GM21515 (cell line): ENCODE results near the gene UNC45A.

Experiments
- ATAC-seq: cut with Tn5 transposase; IDR thresholded peaks from one replicate; pipeline ENCODE4 v1.9.1; 2021; ENCODE audit not compliant: unreplicated experiment

The UNC45A gene

DNA sequence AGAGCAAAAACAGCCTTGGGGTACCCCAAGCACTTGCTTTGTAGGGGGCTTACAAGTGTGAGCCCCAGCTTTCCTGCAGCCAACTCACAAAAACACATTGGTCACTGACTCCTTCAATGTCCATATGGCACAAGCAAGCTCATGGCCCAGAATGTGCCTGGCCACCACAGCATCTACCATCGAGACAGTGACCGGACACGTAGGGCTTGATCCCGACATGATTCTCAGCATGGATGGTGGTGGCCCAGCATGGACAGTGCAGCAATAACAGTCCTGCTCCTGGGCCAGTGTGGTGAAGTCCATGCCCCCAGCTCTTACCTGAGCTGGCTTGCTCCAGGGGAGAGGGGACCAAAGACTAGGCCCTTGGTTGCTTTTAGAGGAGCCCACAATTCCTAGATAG, 6.0 kb downstream of the UNC45A start:
- ATAC-seq = no peak

GRCh38 chr15:90942354-90943120, 7.5 kb downstream of the UNC45A start:
- ATAC-seq = no peak

- ATAC-seq = no peak
These were observed 10.0 kb downstream of the UNC45A start for GRCh38 chr15:90945091-90945490.

DNA sequence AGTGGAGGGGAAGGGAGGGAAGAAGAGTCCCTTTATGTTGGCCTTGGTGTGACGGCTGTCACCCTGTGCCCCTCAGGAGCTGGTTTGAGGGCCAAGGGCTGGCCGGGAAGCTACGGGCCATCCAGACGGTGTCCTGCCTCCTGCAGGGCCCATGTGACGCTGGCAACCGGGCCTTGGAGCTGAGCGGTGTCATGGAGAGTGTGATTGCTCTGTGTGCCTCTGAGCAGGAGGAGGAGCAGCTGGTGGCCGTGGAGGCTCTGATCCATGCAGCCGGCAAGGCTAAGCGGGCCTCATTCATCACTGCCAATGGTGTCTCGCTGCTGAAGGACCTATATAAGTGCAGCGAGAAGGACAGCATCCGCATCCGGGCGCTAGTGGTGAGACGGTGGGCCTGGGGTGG, 11.5 kb downstream of the UNC45A start:
- ATAC-seq = no peak

DNA sequence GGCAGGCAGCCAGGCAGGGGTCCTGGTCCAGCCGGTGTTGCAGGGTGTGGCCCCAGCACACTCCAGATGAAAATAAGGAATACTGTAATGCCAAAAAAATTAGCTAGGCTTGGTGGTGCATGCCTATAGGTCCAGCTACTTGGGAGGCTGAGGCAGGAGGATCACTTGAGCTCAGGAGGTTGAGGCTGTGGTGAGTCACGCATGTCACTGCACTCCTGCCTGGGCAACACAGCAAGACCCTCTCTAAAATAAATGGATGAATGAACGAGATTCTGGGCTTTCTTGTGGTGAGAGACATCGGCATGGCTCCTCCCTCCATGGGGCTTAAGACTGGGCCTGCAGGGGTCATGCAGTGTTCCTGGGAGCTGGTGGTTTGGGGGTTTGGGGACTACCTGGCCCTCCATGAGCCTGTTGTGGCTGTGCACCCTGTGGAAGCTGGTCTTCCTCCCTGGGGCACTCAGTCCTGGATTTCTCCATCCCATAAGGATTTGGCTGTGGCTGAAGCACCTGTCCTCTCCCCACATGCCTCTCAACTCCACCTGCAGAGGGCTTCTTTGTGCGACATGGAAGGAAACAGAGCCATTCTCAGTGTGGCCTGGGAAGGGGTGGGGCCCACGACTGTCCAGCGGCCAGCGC, 12.0 kb downstream of the UNC45A start:
- ATAC-seq = no peak

- no peak for ATAC-seq
These were observed 12.7 kb downstream of the UNC45A start for GRCh38 chr15:90947577-90948357.

DNA sequence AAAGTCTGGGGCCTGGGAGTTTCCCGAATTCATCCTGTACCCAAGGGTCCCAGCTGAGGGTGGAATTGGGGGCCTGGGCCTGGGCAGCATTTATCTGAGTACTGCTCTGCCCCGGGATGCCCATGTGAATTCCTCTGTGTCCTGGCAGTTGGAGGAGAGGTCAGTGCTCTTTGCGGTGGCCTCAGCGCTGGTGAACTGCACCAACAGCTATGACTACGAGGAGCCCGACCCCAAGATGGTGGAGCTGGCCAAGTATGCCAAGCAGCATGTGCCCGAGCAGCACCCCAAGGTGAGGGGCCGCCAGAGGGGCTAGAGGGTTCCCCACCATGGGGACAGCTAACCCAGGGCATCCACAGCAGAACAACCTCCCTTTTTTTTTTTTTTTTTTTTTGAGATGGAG, 13.4 kb downstream of the UNC45A start:
- no peak for ATAC-seq

GRCh38 chr15:90949979-90950675, 15.0 kb downstream of the UNC45A start:
- no peak for ATAC-seq

GRCh38 chr15:90950676-90951075, 15.6 kb downstream of the UNC45A start:
- ATAC-seq = no peak

DNA sequence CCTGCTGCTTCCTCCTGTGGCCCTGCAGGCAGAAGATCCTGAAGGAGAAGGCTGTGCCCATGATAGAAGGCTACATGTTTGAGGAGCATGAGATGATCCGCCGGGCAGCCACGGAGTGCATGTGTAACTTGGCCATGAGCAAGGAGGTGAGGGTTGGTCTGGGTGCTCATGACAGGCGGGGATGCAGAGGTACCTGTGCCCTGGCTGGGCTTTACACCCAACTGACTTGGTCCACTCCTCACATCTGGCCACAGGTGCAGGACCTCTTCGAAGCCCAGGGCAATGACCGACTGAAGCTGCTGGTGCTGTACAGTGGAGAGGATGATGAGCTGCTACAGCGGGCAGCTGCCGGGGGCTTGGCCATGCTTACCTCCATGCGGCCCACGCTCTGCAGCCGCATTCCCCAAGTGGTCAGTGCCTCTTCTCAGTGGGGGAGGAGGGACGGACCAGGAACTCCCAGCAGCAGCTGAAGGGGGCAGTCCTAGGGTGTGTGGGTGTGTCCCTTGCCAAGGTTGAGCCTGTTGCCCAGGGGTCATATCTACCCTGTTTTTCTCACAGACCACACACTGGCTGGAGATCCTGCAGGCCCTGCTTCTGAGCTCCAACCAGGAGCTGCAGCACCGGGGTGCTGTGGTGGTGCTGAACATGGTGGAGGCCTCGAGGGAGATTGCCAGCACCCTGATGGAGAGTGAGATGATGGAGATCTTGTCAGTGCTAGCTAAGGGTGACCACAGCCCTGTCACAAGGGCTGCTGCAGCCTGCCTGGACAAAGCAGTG, 18.0 kb downstream of the UNC45A start:
- ATAC-seq = no peak

DNA sequence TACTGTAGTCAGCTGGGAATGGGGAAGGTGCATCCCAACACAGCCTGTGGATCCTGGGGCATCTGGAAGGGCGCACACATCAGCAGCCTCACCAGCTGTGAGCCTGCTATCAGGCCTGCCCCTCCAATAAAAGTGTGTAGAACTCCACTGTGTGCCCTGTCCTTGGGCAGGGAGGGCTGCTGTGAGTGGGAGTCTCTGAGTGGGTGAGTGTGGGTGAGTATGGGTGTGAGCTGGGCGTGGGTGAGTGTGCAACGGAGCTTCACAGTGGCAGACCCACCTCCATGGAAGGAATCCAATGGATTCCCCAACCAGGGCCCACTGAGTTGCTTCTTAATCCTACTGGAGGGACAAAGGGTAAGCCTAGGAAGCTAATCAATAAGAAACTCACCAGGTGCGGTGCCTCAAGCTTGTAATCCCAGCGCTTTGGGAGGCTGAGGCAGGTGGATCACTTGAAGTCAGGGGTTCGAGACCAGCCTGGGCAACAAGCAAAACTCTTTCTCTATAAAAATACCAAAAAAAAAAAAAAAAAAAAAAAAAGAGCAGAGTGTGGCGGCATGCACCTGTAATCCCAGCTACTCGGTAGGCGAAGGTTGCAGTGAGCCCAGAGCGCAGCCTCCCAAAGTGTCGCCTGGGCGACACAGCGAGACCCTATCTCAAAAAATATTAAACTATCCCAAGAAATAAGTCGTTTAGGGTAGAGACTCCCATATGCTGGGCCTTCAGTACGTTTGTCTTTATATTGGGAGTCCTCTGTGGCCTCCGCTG, 19.0 kb downstream of the UNC45A start:
- ATAC-seq = no peak

DNA sequence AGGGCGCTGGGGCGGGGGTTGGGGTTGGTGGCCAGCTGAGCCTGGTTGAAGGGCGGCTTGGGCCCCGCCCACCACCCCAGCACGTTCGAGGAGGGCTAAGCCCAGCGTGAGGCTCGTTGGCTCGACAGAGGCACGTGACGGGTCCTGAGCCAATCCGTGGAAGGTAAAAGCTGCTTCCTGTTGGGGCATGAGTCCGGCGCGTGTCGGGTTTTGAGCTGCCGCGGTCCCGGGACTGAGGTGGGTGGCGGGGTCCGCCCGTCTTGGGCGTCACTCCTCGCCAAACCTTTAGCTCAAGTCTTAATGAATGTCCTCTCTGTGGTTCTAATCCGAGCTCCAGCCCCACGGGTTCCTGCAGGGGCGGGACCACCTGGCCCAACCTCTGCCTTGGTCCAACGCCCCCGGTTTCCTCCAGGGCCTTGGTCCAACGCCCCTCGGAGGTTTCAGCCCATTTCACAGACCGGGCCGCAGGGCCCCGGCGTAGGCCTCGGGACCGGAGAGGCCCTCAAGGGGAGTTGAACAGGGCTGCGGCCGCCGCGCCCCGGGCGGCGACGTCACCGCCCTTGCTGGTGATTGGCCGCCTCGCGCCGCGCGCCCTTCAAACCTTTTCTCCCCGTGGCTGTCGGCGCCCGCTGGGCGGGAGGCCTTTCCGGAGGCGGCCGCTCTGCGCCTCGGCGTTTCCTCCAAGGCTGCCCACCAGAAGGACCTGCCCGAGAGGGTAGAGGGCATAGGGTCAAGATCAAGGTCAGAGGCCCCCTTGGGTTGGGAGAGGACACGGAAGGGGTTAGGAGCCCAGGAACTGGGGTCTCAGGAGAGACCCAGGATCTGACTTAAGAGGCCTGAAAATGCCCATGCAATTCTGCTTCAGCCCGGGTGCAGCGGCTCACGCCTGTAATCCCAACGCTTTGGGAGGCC, 19.9 kb downstream of the UNC45A start, which contains the start of gene RCCD1:
Gene RCCD1, plus strand, starts transcription at position 173 of the 912 bp plus-strand sequence. CDS start 1,851 bp downstream, outside the sequence.
- peak; percentile 92 for ATAC-seq

GRCh38 chr15:90955624-90956273, 20.7 kb downstream of the UNC45A start:
- no peak for ATAC-seq

DNA sequence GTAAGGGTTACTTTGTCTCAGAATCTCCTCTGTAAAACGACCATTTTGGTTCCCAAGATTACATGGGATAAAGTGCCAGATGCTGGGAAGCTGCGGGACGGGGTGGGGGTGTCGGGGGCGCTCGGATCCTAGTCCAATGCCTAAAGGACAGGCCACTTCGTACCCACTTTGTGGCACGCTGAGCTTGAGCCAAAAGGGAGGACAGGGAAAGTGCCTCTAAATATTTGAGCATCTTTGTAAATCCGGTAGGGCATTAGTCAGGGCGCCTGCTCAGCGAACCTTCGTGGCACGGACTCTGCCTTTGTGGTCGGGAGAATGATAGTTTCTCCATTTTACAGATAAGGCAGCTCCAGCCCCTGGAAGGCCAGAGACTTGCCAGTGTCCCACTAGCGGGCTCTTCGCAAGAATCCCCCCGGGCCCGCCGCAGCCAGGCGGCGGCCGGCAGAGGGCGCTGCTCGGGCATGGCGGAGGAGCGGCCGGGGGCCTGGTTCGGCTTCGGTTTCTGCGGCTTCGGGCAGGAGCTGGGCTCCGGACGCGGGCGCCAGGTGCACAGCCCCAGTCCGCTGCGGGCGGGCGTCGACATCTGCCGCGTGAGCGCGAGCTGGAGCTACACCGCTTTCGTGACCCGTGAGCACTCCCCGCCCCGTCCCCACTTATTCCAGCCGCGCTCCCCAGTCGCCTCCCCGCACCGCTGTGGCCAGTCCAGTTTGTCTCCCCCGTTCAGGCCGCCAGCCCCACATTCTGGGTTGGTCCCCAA, 21.4 kb downstream of the UNC45A start:
- no peak for ATAC-seq

DNA sequence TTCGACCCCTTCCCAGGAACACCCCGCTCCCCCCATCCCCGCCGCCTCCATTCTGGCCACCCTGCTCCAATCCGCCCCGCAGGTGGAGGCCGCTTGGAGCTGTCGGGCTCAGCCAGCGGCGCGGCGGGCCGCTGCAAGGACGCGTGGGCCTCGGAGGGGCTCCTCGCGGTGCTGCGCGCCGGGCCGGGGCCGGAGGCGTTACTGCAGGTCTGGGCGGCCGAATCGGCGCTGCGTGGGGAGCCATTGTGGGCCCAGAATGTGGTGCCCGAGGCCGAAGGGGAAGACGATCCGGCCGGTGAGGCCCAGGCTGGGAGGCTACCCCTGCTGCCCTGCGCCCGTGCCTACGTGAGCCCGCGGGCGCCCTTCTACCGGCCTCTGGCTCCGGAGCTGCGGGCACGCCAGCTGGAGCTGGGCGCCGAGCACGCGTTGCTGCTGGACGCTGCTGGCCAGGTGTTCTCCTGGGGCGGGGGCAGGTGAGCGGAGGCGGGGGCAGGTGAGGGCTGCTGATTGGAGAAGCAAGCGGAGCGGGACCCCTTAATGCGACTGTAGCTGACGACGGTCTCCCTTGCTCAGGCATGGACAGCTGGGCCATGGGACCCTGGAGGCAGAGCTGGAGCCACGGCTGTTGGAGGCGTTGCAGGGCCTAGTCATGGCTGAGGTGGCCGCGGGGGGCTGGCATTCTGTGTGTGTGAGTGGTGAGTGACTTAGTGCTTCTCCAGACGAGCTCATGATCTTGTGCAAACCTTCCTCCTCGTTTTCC, 22.1 kb downstream of the UNC45A start:
- no peak for ATAC-seq

- no peak for ATAC-seq
These were observed 22.7 kb downstream of the UNC45A start for GRCh38 chr15:90957791-90958190.
